ENCODE measurements around the gene USP4. TPM values are rescaled to one million over a fixed set of nuclear protein-coding genes. Genes with fewer than 3 reads are reported as not detected.

USP4 gene
- total RNA-seq, 2 experiments from 2014 or later, result 94.3 to 95.2 TPM

- Mint-ChIP-seq H3K4me3 (peak within 1 kb of the TSS; percentile 90), H3K9me3 (no peaks in the 10 kb centered on the region), H3K4me1 (ENCODE audit: low read depth) (peaks cover 27% of the 10 kb centered on the region), H3K36me3 (ENCODE audit: low read depth) (peaks cover 30% of the 10 kb centered on the region), H3K27me3 (no peaks in the 10 kb centered on the region), H3K27ac (peak within 1 kb of the TSS; percentile 85)
- ChIA-PET POLR2A (interaction anchor here (0.6 kb wide), 1 partner anchor 546 kb away, joined by 3 read pairs; no protein-coding TSS in a partner anchor), CTCF (no interaction called here)
- no peak for TF ChIP-seq CTCF (IDR thresholded peaks at IDR 0.05)
- ATAC-seq (ENCODE audit: poor library complexity) (peak; percentile 89), DNase-seq (peak; percentile 46 to 83 (median 66))
- Histone ChIP-seq H3K27me3 (ENCODE audit: control insufficient read depth in 1 of 2, insufficient read depth in 2 of 2, low read length in 2 of 2) (no peaks in the 10 kb centered on the region), H3K36me3 (ENCODE audit: insufficient read depth, low read length) (peaks cover 27% of the 10 kb centered on the region), H3K4me1 (ENCODE audit: insufficient read depth, low read length) (peaks cover 21% of the 10 kb centered on the region), H3K9me3 (ENCODE audit: control insufficient read depth in 1 of 2, insufficient read depth in 1 of 2, low read length in 2 of 2) (no peaks in the 10 kb centered on the region), H3K4me3 (ENCODE audit: low read length) (peak within 1 kb of the TSS; percentile 54), H3K27ac (ENCODE audit: low read depth in 1 of 2, low read length in 2 of 2) (peak within 1 kb of the TSS; percentile 66 to 85)
- intact Hi-C loops (cut with DNase I, micrococcal nuclease), result loop anchor here in 1 of 2 experiments (5.0 to 10.0 kb wide), 2 partner anchors 104 to 292 kb away; partner anchors contain the start of gene KLHDC8B
These were observed 63.1 kb downstream of the USP4 start, which contains the start of gene C3orf62 for GRCh38 chr3:49276475-49277382. Gene C3orf62, minus strand, starts transcription at chr3:49277232. Its CDS starts 360 bp downstream, at chr3:49276872.

GRCh38 chr3:49273825-49274532, 65.9 kb downstream of the USP4 start:
- ATAC-seq (ENCODE audit: poor library complexity) (no peak), DNase-seq (no peak)
- H3K9me3 ChIP-seq (ENCODE audit: control insufficient read depth in 1 of 2, insufficient read depth in 1 of 2, low read length in 2 of 2), result no peaks in the 10 kb centered on the region
- H3K27me3 ChIP-seq (ENCODE audit: control insufficient read depth in 1 of 2, insufficient read depth in 2 of 2, low read length in 2 of 2), result no peaks in the 10 kb centered on the region
- POLR2A ChIA-PET, result no interaction called here
- no peak for TF ChIP-seq CTCF (IDR thresholded peaks at IDR 0.05)
- H3K27me3 Mint-ChIP-seq, result no peaks in the 10 kb centered on the region
- peaks cover 21% of the 10 kb centered on the region for H3K4me1 ChIP-seq (ENCODE audit: insufficient read depth, low read length)
- no peak overlapping the region for H3K27ac ChIP-seq (ENCODE audit: low read depth in 1 of 2, low read length in 2 of 2)
- no peak overlapping the region for H3K4me3 Mint-ChIP-seq
- CTCF ChIA-PET, result no interaction called here
- H3K4me1 Mint-ChIP-seq (ENCODE audit: low read depth), result peaks cover 27% of the 10 kb centered on the region
- no peak overlapping the region for H3K4me3 ChIP-seq (ENCODE audit: low read length)
- intact Hi-C loops (cut with DNase I, micrococcal nuclease), result loop anchor here in 1 of 2 experiments (10.0 kb wide), 1 partner anchor 289 kb away; no protein-coding TSS in a partner anchor
- H3K36me3 Mint-ChIP-seq (ENCODE audit: low read depth), result peaks cover 22% of the 10 kb centered on the region
- no peak overlapping the region for H3K27ac Mint-ChIP-seq
- H3K36me3 ChIP-seq (ENCODE audit: insufficient read depth, low read length), result peaks cover 26% of the 10 kb centered on the region
- H3K9me3 Mint-ChIP-seq, result no peaks in the 10 kb centered on the region

DNA sequence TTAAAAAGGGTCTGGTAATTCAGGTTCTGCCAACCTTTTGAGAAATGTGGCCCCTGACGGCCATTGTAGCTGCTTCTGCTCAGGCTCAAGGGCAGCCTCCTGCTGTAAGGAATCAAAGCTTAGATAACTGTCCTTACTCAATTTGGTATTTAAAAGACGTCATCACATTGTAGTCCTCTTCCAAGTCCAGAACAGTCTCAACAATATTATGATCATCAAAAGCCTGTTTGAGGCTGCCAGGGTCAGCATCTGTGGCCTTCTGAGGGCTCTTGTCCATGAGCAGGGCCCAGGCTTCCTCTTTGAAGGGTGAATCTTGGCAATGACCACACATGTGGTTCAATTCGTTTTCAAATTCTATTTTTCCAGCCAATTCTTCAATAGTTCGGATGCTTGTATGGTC, 68.8 kb downstream of the USP4 start:
- DNase-seq (no peak), ATAC-seq (ENCODE audit: poor library complexity) (no peak)
- H3K4me3 ChIP-seq (ENCODE audit: low read length), result no peak overlapping the region
- TF ChIP-seq CTCF (IDR thresholded peaks at IDR 0.05), result no peak
- Mint-ChIP-seq H3K27me3 (no peaks in the 10 kb centered on the region), H3K4me1 (ENCODE audit: low read depth) (peaks cover 5% of the 10 kb centered on the region), H3K4me3 (no peak overlapping the region), H3K27ac (no peak overlapping the region), H3K9me3 (no peaks in the 10 kb centered on the region), H3K36me3 (ENCODE audit: low read depth) (peaks cover 19% of the 10 kb centered on the region)
- peaks cover 5% of the 10 kb centered on the region for H3K4me1 ChIP-seq (ENCODE audit: insufficient read depth, low read length)
- H3K36me3 ChIP-seq (ENCODE audit: insufficient read depth, low read length), result peaks cover 17% of the 10 kb centered on the region
- H3K27me3 ChIP-seq (ENCODE audit: control insufficient read depth in 1 of 2, insufficient read depth in 2 of 2, low read length in 2 of 2), result no peaks in the 10 kb centered on the region
- no peak overlapping the region for H3K27ac ChIP-seq (ENCODE audit: low read depth in 1 of 2, low read length in 2 of 2)
- intact Hi-C loops (cut with DNase I, micrococcal nuclease), result loop anchor here in 1 of 2 experiments (10.0 kb wide), 1 partner anchor 286 kb away; no protein-coding TSS in a partner anchor
- ChIA-PET POLR2A (no interaction called here), CTCF (no interaction called here)
- no peaks in the 10 kb centered on the region for H3K9me3 ChIP-seq (ENCODE audit: control insufficient read depth in 1 of 2, insufficient read depth in 1 of 2, low read length in 2 of 2)

Data from CD4-positive, alpha-beta T cell (primary cell).